GM06990 (cell line): ENCODE measurements around the gene NFAM1.

Source experiments
- DNase-seq: peaks from one replicate; pipeline ENCODE4 v3.0.0-alpha.2; 2011; ENCODE audit not compliant: insufficient read length; ENCODE audit errors: extremely low read depth
- H3K27me3 ChIP-seq: replicated peaks from 2 replicates; pipeline ENCODE4 v1.6.0; 2011; ENCODE audit warnings: low read length; ENCODE audit not compliant: control insufficient read depth, insufficient read depth
- H3K36me3 ChIP-seq: 2 replicates; pipeline ENCODE4 v1.5.1; 2011; ENCODE audit warnings: low read length; ENCODE audit not compliant: control insufficient read depth, insufficient read depth
- H3K4me3 ChIP-seq: replicated peaks from 2 replicates; pipeline ENCODE4 v1.5.1; 2011; ENCODE audit warnings: low read depth, mild to moderate bottlenecking, control low read depth, low read length
- TF ChIP-seq, protein P1 (sequence below): IDR thresholded peaks from 2 replicates; pipeline ENCODE4 v1.5.1; 2011; ENCODE audit warnings: low read length, control low read depth, mild to moderate bottlenecking, inconsistent platforms; ENCODE audit not compliant: insufficient read depth, poor library complexity, severe bottlenecking

Gene NFAM1

DNA sequence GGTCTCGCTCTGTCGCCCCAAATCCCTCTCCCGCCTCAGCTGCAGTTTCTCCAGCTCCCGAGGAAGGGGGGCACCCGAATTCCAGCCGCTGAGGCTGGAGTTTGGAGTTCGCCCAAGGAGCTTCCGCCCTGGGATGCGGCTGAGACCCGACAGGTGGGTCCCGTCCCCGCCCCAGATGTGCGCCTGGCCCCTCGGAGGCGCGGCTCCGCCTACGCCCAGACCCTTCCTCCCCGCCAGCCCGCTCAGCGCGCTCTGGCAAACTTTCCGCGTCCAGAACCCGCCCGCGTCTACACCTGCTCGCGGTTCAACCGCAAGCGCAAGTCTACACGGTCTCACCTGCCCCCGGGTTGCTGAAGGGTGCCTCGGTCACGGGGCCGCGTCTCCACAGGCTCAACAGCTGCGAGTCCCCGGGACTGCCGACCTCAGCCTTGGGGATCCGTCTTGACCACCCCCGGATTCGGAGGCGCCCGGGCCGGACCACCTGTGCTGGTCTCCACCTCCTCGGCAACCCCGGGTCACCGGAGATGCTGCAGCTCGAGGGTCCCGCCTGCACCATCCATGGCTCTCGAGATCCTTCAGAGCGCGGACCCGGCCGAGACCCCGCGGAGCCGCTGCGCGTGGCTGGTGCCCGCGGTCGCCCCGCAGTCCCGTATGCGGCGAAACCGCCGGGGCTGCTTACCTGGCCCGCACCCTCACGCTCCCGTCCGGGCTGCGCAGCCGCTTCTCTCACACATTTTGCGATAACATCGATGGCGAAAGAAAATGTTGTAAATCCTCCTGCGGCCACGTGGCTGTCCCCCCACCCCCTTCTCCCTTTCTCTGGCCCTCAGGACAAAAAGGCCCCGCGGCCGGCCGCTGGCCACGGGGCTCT is 63.6 kb downstream of the NFAM1 start:
- no peak for DNase-seq
- Histone ChIP-seq H3K27me3 (peaks cover 6% of the 10 kb centered on the region), H3K4me3 (peak overlapping the region; percentile 46), H3K36me3 (no peaks in the 10 kb centered on the region)
- TF ChIP-seq, protein P1, sequence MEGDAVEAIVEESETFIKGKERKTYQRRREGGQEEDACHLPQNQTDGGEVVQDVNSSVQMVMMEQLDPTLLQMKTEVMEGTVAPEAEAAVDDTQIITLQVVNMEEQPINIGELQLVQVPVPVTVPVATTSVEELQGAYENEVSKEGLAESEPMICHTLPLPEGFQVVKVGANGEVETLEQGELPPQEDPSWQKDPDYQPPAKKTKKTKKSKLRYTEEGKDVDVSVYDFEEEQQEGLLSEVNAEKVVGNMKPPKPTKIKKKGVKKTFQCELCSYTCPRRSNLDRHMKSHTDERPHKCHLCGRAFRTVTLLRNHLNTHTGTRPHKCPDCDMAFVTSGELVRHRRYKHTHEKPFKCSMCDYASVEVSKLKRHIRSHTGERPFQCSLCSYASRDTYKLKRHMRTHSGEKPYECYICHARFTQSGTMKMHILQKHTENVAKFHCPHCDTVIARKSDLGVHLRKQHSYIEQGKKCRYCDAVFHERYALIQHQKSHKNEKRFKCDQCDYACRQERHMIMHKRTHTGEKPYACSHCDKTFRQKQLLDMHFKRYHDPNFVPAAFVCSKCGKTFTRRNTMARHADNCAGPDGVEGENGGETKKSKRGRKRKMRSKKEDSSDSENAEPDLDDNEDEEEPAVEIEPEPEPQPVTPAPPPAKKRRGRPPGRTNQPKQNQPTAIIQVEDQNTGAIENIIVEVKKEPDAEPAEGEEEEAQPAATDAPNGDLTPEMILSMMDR = no peak

DNA sequence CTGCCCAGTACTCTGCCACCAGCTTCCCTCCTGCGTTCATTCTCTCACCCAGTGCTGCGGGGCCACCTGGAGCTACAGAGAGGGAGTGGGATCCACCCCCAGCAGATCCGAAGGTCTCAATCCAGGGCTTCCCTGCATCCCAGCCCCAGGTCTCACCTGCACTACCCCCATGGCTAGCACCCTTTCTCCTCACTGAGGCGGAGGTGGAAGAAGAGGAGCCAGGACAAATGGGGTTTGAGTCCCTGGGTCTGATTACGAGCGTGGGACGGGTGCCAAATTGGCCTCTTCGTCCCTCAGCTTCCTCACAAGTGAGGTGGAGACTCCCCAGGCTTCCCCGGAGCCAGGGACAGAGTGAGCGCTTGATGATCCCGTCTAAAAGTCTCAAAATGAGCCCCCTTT is 64.2 kb downstream of the NFAM1 start:
- no peaks in the 10 kb centered on the region for H3K36me3 ChIP-seq
- peaks cover 6% of the 10 kb centered on the region for H3K27me3 ChIP-seq
- H3K4me3 ChIP-seq = no peak overlapping the region
- DNase-seq = no peak
- TF ChIP-seq, protein P1 = no peak

DNA sequence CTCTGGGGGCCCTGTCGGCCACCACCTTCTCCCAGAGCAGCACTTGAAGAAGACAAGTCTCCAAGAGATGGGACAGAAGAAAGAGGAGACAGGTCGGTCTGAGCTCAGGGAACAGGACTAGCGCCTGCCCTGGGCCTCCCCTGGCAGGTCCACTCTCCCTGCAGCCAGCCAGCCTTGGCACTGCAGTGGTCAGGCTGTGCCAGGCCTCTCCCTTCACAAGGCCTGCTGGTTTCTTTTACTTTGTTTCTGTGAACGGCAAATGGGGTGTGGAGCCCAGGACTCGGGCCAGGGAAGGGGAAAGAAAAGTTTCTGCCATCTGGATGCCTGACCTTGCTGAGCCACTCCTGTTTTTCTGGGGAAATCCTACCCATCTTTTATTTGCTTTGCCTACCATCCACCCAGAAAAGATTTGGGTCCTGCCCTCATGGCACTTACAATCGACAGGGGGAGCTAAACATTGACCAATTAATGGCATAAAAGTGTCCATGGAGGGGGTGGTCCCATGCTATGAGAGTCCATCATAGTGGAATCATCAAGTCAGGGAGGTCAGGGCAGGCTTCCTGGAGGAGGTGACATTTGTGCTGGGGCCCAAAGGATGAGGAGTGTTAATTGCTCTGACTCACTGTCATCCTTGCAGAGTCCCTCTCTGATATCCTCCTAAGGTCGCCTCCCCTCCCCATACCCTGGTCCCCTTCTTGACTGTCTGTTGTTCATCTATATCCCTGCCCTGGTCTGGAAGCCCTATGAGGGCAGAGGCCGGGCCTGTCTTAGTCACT is 65.2 kb downstream of the NFAM1 start:
- no peaks in the 10 kb centered on the region for H3K36me3 ChIP-seq
- DNase-seq = no peak
- no peak overlapping the region for H3K4me3 ChIP-seq
- H3K27me3 ChIP-seq = peaks cover 6% of the 10 kb centered on the region
- TF ChIP-seq, protein P1 = no peak

DNA sequence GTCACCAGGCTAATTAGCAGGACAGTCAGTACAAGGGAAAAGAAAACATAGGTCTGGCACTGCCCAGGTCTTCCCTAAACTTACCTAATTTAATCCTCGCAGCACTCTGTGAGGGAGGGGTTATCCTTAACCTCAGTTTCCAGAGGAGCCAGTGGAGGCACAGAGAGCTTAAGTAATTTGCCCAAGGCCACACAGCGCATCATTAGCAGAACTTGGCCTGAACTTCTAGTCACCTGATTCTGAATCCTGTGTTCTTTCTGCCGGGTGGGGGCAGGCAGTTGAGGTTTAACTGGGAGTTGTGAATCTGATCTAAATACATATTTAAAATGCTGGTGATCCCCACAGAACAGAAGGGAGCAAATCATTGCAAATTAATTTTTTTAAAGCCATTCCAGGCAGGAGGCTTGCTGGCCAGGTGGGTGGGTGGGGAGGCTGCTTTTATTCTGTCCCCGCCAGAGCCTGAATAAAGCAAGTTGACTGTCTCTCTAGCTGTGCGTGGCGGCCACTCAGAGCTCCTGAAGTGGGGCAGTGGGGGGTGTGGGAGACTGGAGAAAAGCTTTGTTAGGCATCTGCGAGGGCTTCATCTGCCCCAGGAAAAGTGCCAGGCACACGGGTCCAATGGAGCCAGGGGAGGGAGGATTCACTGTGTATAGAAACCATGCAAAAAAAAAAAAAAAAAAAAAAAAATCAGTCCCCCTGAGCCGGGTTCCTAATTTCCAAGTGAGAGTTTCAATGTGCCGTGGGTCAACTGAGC is 66.1 kb downstream of the NFAM1 start:
- no peak for DNase-seq
- no peak overlapping the region for H3K4me3 ChIP-seq
- TF ChIP-seq, protein P1 = no peak
- no peaks in the 10 kb centered on the region for H3K36me3 ChIP-seq
- peaks cover 6% of the 10 kb centered on the region for H3K27me3 ChIP-seq

DNA sequence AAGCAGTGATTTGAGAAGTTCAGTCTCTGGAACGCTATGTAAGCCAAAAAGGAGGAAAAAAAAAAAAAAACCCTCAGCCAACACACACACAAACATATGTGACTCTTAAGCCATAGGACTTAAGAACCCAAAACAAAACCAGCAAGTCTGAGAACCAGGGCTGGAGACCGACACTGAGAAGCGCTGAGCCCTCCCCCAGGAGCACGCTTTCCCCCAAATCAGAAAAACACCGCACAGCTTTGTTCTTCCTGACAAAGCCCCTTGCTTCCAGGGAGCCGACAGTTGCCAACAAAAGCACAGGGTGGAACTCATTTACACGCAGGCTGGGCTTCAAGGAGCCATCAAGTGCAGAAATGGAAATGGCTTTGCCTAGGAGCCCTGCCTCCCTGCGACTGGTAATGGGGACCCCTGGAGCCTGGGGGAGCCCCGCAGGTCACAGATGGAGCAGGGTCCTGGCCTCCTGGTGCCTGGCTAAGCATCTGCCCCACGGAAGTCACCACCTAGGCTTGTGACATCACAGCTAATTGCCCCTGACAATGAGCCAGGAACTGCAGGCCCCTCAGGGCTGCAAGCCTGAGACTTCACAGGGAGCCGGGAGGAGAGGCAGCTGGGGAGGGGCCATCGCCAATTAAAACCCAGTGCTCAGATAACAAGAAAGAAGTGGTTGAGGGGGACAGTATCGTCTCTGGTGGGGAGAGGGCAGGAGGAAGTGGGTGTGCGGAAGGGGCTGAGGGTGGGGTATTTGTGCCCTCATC is 66.9 kb downstream of the NFAM1 start:
- H3K36me3 ChIP-seq = no peaks in the 10 kb centered on the region
- TF ChIP-seq, protein P1 = no peak
- peaks cover 6% of the 10 kb centered on the region for H3K27me3 ChIP-seq
- no peak for DNase-seq
- no peak overlapping the region for H3K4me3 ChIP-seq
